HL-60 (cell line): ENCODE data around the gene IL23R.

Experiments used
- DNase-seq, 2 experiments: peaks; one replicate each; pipeline ENCODE4 v3.0.0-alpha.2; 2010 to 2020; ENCODE audit warnings: low read depth in 1 of 2, low spot score in 1 of 2
- H3K27ac ChIP-seq: fragments of 250-450 bp; sonication (Bioruptor Pico); replicated peaks from 2 replicates; pipeline ENCODE4 v1.5.1; 2020; ENCODE audit warnings: mild to moderate bottlenecking, moderate library complexity
- H3K27me3 ChIP-seq: fragments of 250-450 bp; sonication (Bioruptor Pico); 2 replicates; pipeline ENCODE4 v1.5.1; 2021; ENCODE audit warnings: mild to moderate bottlenecking, moderate library complexity; ENCODE audit not compliant: insufficient read depth, poor library complexity, severe bottlenecking
- H3K4me3 ChIP-seq: replicated peaks from 2 replicates; pipeline ENCODE4 v1.5.1; 2011; ENCODE audit warnings: mild to moderate bottlenecking, control low read depth, low read length; ENCODE audit not compliant: insufficient read depth
- GABPA ChIP-seq: IDR thresholded peaks from 2 replicates; pipeline ENCODE4 v1.6.1; 2012; ENCODE audit warnings: low read depth
- POLR2AphosphoS5 ChIP-seq: IDR thresholded peaks from 2 replicates; pipeline ENCODE4 v1.6.1; 2012; ENCODE audit warnings: low read depth
- SPI1 ChIP-seq: IDR thresholded peaks from 2 replicates; pipeline ENCODE4 v1.6.1; 2012; ENCODE audit warnings: low read depth, mild to moderate bottlenecking, borderline replicate concordance
- TF ChIP-seq, protein P1 (sequence below): IDR thresholded peaks from one replicate; pipeline ENCODE4 v1.5.1; 2011; ENCODE audit warnings: low read length, control low read depth, inconsistent platforms; ENCODE audit not compliant: insufficient read depth
- TF ChIP-seq, protein P2 (sequence below): IDR thresholded peaks from 2 replicates; pipeline ENCODE4 v1.6.1; 2012; ENCODE audit warnings: low read depth; ENCODE audit not compliant: insufficient replicate concordance

The IL23R gene

DNA sequence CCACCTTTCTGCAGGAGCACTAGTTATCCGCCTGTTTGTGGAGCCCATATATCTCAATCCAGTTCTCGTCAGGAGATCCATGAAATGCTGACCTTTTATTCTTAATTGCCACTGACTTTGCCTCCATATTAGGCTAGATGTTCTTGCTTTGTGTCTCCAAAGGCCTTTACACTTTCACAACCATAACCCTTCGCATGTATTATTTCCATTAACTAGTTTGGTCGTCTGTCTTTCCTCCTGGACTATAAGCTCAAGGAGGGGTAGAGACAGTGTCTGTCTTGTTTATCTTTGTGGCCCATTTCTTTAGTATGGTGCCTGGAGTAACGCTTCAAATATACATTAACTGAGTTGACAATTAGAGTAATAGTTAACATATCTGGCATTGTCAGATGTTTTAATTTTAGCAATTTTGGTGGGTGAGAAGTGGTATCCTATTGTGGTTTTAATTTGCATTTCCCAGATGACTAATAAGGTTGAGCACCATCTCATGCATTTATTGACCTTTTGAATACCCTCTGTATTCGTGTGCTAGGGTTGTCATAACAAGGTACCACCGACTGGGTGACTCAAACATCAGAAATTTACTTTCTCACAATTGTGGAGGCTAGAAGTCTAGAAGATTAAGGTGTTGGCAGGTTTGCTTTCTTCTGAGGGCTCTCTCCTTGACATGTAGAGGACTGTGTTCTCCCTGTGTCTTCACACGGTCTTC lies 119.7 kb downstream of the IL23R start:
- TF ChIP-seq, protein P1, sequence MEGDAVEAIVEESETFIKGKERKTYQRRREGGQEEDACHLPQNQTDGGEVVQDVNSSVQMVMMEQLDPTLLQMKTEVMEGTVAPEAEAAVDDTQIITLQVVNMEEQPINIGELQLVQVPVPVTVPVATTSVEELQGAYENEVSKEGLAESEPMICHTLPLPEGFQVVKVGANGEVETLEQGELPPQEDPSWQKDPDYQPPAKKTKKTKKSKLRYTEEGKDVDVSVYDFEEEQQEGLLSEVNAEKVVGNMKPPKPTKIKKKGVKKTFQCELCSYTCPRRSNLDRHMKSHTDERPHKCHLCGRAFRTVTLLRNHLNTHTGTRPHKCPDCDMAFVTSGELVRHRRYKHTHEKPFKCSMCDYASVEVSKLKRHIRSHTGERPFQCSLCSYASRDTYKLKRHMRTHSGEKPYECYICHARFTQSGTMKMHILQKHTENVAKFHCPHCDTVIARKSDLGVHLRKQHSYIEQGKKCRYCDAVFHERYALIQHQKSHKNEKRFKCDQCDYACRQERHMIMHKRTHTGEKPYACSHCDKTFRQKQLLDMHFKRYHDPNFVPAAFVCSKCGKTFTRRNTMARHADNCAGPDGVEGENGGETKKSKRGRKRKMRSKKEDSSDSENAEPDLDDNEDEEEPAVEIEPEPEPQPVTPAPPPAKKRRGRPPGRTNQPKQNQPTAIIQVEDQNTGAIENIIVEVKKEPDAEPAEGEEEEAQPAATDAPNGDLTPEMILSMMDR = no peak
- TF ChIP-seq, protein P2, sequence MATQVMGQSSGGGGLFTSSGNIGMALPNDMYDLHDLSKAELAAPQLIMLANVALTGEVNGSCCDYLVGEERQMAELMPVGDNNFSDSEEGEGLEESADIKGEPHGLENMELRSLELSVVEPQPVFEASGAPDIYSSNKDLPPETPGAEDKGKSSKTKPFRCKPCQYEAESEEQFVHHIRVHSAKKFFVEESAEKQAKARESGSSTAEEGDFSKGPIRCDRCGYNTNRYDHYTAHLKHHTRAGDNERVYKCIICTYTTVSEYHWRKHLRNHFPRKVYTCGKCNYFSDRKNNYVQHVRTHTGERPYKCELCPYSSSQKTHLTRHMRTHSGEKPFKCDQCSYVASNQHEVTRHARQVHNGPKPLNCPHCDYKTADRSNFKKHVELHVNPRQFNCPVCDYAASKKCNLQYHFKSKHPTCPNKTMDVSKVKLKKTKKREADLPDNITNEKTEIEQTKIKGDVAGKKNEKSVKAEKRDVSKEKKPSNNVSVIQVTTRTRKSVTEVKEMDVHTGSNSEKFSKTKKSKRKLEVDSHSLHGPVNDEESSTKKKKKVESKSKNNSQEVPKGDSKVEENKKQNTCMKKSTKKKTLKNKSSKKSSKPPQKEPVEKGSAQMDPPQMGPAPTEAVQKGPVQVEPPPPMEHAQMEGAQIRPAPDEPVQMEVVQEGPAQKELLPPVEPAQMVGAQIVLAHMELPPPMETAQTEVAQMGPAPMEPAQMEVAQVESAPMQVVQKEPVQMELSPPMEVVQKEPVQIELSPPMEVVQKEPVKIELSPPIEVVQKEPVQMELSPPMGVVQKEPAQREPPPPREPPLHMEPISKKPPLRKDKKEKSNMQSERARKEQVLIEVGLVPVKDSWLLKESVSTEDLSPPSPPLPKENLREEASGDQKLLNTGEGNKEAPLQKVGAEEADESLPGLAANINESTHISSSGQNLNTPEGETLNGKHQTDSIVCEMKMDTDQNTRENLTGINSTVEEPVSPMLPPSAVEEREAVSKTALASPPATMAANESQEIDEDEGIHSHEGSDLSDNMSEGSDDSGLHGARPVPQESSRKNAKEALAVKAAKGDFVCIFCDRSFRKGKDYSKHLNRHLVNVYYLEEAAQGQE = no peak
- no peak for TF ChIP-seq GABPA
- no peak for TF ChIP-seq SPI1
- no peak for TF ChIP-seq POLR2AphosphoS5
- no peak overlapping the region for H3K27ac ChIP-seq
- no peaks in the 10 kb centered on the region for H3K27me3 ChIP-seq
- DNase-seq = no peak
- no peak overlapping the region for H3K4me3 ChIP-seq

DNA sequence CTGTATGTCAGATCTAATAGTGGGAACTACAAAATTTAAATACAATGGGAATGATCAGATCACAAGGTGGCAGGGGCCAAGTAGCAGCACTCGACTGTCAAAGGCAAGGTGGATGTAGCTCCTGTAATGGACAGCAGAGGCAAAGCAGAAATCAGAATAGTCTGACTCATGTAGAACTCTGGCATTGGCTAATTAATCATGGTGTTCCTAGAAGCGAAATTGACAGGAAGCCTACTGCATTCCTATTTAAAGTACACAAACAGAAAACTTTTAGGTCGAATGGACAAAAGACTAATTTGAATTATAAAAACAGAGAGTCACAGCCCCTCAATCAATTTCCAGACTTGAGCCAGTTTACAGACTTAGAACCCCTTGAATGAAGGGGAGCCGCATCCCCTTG lies 124.0 kb downstream of the IL23R start:
- Histone ChIP-seq H3K27ac (no peak overlapping the region), H3K4me3 (no peak overlapping the region), H3K27me3 (no peaks in the 10 kb centered on the region)
- DNase-seq = no peak
- TF ChIP-seq SPI1 = no peak
- TF ChIP-seq, protein P1 = no peak
- TF ChIP-seq, protein P2 = no peak
- no peak for TF ChIP-seq POLR2AphosphoS5
- no peak for TF ChIP-seq GABPA

DNA sequence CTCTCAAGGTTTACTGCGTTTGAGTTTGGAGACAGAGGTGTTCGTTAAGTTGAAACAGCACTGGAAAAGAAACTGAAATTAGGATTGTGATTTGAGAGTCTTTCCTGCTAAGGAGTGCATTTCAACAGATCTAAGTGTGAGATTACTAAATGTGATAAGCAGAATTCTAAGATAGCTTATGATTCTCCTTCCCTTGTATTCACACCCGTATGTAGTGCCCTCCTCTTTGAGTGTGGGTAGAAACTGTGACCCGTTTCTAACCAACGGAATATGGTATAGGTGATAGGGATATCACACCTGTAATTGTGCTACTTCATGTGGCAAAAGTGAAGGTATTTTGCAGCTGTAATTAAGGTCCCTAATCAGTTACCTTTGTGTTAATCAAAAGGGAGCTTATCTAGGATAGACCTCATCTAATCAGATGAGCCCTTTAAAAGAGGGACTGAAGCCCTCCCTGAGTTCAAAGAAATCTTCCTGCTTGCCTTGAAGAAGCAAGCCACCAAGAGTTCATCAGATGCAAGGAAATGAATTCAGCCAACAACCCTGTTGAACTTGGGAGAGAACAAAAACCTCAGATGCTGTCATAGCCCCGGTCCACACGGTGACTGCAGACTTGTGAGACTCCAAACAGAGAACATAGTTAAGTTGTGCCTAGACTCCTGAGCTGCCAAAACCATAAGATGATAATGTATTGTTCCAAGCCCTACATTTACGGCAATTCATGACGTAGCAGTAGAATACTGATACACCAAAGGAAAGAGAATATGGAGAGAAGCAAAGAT lies 128.8 kb downstream of the IL23R start:
- H3K4me3 ChIP-seq = no peak overlapping the region
- H3K27me3 ChIP-seq = no peaks in the 10 kb centered on the region
- DNase-seq = no peak
- H3K27ac ChIP-seq = no peak overlapping the region
- TF ChIP-seq POLR2AphosphoS5 (no peak), GABPA (no peak)
- TF ChIP-seq, protein P2 = no peak
